Activated naive CD8-positive, alpha-beta T cell treated with anti-CD3 and anti-CD28 coated beads, Interleukin-2, amount 50 U/mL, for 24 hours (primary cell): ENCODE results near the gene RFFL.

Source experiments
- ATAC-seq: fragments of 150-1000 bp; cut with Tn5 transposase; one replicate; pipeline ENCODE4 v1.10.0; 2021
- DNase-seq: peaks from one replicate; pipeline ENCODE4 v3.0.0; 2021
- H3K27ac Mint-ChIP-seq: one replicate; pipeline ENCODE4 v1.8.0; 2021; ENCODE audit warnings: mild to moderate bottlenecking, mixed read lengths
- H3K27me3 Mint-ChIP-seq: one replicate; pipeline ENCODE4 v1.8.0; 2021; ENCODE audit warnings: mixed read lengths
- H3K36me3 Mint-ChIP-seq: one replicate; pipeline ENCODE4 v1.8.0; 2021; ENCODE audit warnings: low read depth, mixed read lengths
- H3K4me1 Mint-ChIP-seq: one replicate; pipeline ENCODE4 v1.8.0; 2021; ENCODE audit warnings: mixed read lengths
- H3K4me3 Mint-ChIP-seq: one replicate; pipeline ENCODE4 v1.8.0; 2021; ENCODE audit warnings: mild to moderate bottlenecking, moderate library complexity, mixed read lengths
- H3K9me3 Mint-ChIP-seq: one replicate; pipeline ENCODE4 v1.8.0; 2021; ENCODE audit warnings: mixed read lengths

The RFFL gene

GRCh38 chr17:35069311-35069710 is 5.8 kb upstream of the RFFL start:
- DNase-seq: no peak
- Mint-ChIP-seq H3K9me3 (no peaks in the 10 kb centered on the region), H3K27me3 (no peaks in the 10 kb centered on the region), H3K27ac (no peak overlapping the region), H3K4me1 (peaks cover 72% of the 10 kb centered on the region), H3K36me3 (peaks cover 3% of the 10 kb centered on the region), H3K4me3 (no peak overlapping the region)
- no peak for ATAC-seq

- ATAC-seq (no peak), DNase-seq (no peak)
- peaks cover 72% of the 10 kb centered on the region for H3K4me1 Mint-ChIP-seq
- no peak overlapping the region for H3K27ac Mint-ChIP-seq
- H3K9me3 Mint-ChIP-seq: no peaks in the 10 kb centered on the region
- H3K4me3 Mint-ChIP-seq: no peak overlapping the region
- H3K36me3 Mint-ChIP-seq: peaks cover 4% of the 10 kb centered on the region
- H3K27me3 Mint-ChIP-seq: no peaks in the 10 kb centered on the region
Measured at GRCh38 chr17:35068249-35068648, 4.7 kb upstream of the RFFL start.

GRCh38 chr17:35065880-35066279 is 2.4 kb upstream of the RFFL start:
- Mint-ChIP-seq H3K9me3 (no peaks in the 10 kb centered on the region), H3K36me3 (peaks cover 7% of the 10 kb centered on the region), H3K4me1 (peaks cover 68% of the 10 kb centered on the region), H3K27ac (no peak overlapping the region), H3K27me3 (no peaks in the 10 kb centered on the region), H3K4me3 (no peak overlapping the region)
- ATAC-seq (no peak), DNase-seq (no peak)

GRCh38 chr17:35064516-35065215 is 1.2 kb upstream of the RFFL start:
- ATAC-seq: no peak
- H3K9me3 Mint-ChIP-seq: no peaks in the 10 kb centered on the region
- H3K4me3 Mint-ChIP-seq: no peak overlapping the region
- peak overlapping the region; percentile 89 for H3K27ac Mint-ChIP-seq
- no peak for DNase-seq
- peaks cover 68% of the 10 kb centered on the region for H3K4me1 Mint-ChIP-seq
- H3K27me3 Mint-ChIP-seq: no peaks in the 10 kb centered on the region
- H3K36me3 Mint-ChIP-seq: peaks cover 11% of the 10 kb centered on the region

GRCh38 chr17:35062308-35062707 is 1.2 kb downstream of the RFFL start:
- Mint-ChIP-seq H3K27ac (peak overlapping the region; percentile 89), H3K4me3 (no peak overlapping the region), H3K9me3 (no peaks in the 10 kb centered on the region), H3K36me3 (peaks cover 14% of the 10 kb centered on the region), H3K27me3 (no peaks in the 10 kb centered on the region), H3K4me1 (peaks cover 60% of the 10 kb centered on the region)
- DNase-seq (no peak), ATAC-seq (no peak)

GRCh38 chr17:35057332-35057915 is 6.1 kb downstream of the RFFL start:
- DNase-seq (no peak), ATAC-seq (no peak)
- peaks cover 53% of the 10 kb centered on the region for H3K4me1 Mint-ChIP-seq
- H3K27ac Mint-ChIP-seq: peak overlapping the region; percentile 7
- H3K36me3 Mint-ChIP-seq: peaks cover 12% of the 10 kb centered on the region
- H3K27me3 Mint-ChIP-seq: no peaks in the 10 kb centered on the region
- H3K4me3 Mint-ChIP-seq: no peak overlapping the region
- H3K9me3 Mint-ChIP-seq: no peaks in the 10 kb centered on the region

- DNase-seq (no peak), ATAC-seq (no peak)
- Mint-ChIP-seq H3K9me3 (no peaks in the 10 kb centered on the region), H3K27me3 (no peaks in the 10 kb centered on the region), H3K36me3 (peaks cover 11% of the 10 kb centered on the region), H3K27ac (no peak overlapping the region), H3K4me1 (peaks cover 62% of the 10 kb centered on the region), H3K4me3 (no peak overlapping the region)
Measured at GRCh38 chr17:35056013-35056412, 7.5 kb downstream of the RFFL start.

- DNase-seq (no peak), ATAC-seq (no peak)
- Mint-ChIP-seq H3K36me3 (peaks cover 5% of the 10 kb centered on the region), H3K27ac (peak overlapping the region; percentile 63), H3K4me1 (peaks cover 75% of the 10 kb centered on the region), H3K4me3 (no peak overlapping the region), H3K27me3 (no peaks in the 10 kb centered on the region), H3K9me3 (no peaks in the 10 kb centered on the region)
Measured at GRCh38 chr17:35053204-35053603, 10.3 kb downstream of the RFFL start.

GRCh38 chr17:35052780-35053179 is 10.7 kb downstream of the RFFL start:
- Mint-ChIP-seq H3K4me3 (peak overlapping the region; percentile 68), H3K4me1 (peaks cover 71% of the 10 kb centered on the region)

GRCh38 chr17:35052241-35052610 is 11.3 kb downstream of the RFFL start:
- Mint-ChIP-seq H3K27ac (peak overlapping the region; percentile 63), H3K9me3 (no peaks in the 10 kb centered on the region), H3K36me3 (peaks cover 3% of the 10 kb centered on the region), H3K27me3 (no peaks in the 10 kb centered on the region), H3K4me1 (peaks cover 70% of the 10 kb centered on the region), H3K4me3 (peak overlapping the region; percentile 68)
- no peak for DNase-seq
- ATAC-seq: peak; percentile 38

More at GRCh38 chr17:35052780-35053179, 10.7 kb downstream of the RFFL start:
- ATAC-seq (no peak), DNase-seq (no peak)
- H3K36me3 Mint-ChIP-seq: peaks cover 5% of the 10 kb centered on the region
- H3K9me3 Mint-ChIP-seq: no peaks in the 10 kb centered on the region
- H3K27me3 Mint-ChIP-seq: no peaks in the 10 kb centered on the region
- H3K27ac Mint-ChIP-seq: peak overlapping the region; percentile 63

- DNase-seq: no peak
- ATAC-seq: peak; percentile 29
Measured at GRCh38 chr17:35051579-35052240, 11.8 kb downstream of the RFFL start.

GRCh38 chr17:35051183-35051578 is 12.3 kb downstream of the RFFL start:
- Mint-ChIP-seq H3K27ac (peak overlapping the region; percentile 63), H3K27me3 (no peaks in the 10 kb centered on the region), H3K4me3 (peak overlapping the region; percentile 68), H3K9me3 (no peaks in the 10 kb centered on the region), H3K36me3 (peaks cover 3% of the 10 kb centered on the region), H3K4me1 (peaks cover 77% of the 10 kb centered on the region)
- ATAC-seq: peak; percentile 39
- no peak for DNase-seq

More at GRCh38 chr17:35051579-35052240, 11.8 kb downstream of the RFFL start:
- Mint-ChIP-seq H3K27ac (peak overlapping the region; percentile 63), H3K4me1 (peaks cover 73% of the 10 kb centered on the region), H3K27me3 (no peaks in the 10 kb centered on the region), H3K4me3 (peak overlapping the region; percentile 68), H3K9me3 (no peaks in the 10 kb centered on the region), H3K36me3 (peaks cover 3% of the 10 kb centered on the region)

GRCh38 chr17:35050170-35050569 is 13.3 kb downstream of the RFFL start:
- Mint-ChIP-seq H3K36me3 (no peaks in the 10 kb centered on the region), H3K4me3 (no peak overlapping the region), H3K4me1 (peaks cover 80% of the 10 kb centered on the region), H3K27ac (no peak overlapping the region), H3K27me3 (no peaks in the 10 kb centered on the region), H3K9me3 (no peaks in the 10 kb centered on the region)
- no peak for DNase-seq
- ATAC-seq: no peak

GRCh38 chr17:35048685-35049379 is 14.7 kb downstream of the RFFL start:
- Mint-ChIP-seq H3K27ac (peak overlapping the region; percentile 49), H3K4me1 (peaks cover 82% of the 10 kb centered on the region), H3K4me3 (no peak overlapping the region), H3K9me3 (no peaks in the 10 kb centered on the region), H3K27me3 (no peaks in the 10 kb centered on the region), H3K36me3 (no peaks in the 10 kb centered on the region)
- DNase-seq (no peak), ATAC-seq (no peak)
